Transverse colon (tissue), 3 donors: ENCODE data around the gene SLC25A43.

Experiments
- CTCF ChIP-seq, 5 experiments: fragments of 200-600 bp in 3 of 5; fragments of 450-650 bp in 2 of 5; sonication (generic) in 3 of 5; IDR thresholded peaks; 1 replicate in 2 of 5; 2 replicates in 3 of 5; pipeline ENCODE4 v1.5.1; 2016 to 2017; ENCODE audit warnings: antibody characterized with exemption in 5 of 5, inconsistent platforms in 3 of 5, mild to moderate bottlenecking in 2 of 5, moderate library complexity in 1 of 5
- EP300 ChIP-seq: sonication (generic); formaldehyde crosslinking; IDR thresholded peaks from one replicate; pipeline ENCODE4 v1.6.1; 2017; ENCODE audit warnings: antibody characterized with exemption, low read depth
- POLR2A ChIP-seq: fragments of 450-650 bp; IDR thresholded peaks from one replicate; pipeline ENCODE4 v1.6.1; 2016; ENCODE audit warnings: antibody characterized with exemption, mild to moderate bottlenecking, moderate library complexity

GRCh38 chrX:119482041-119482440, 82.9 kb downstream of the SLC25A43 start:
- TF ChIP-seq CTCF (IDR thresholded peaks at IDR 0.05) (no peak), POLR2A (no peak), EP300 (no peak)
